ENCODE results near the gene MCFD2. TPM values are rescaled to one million over a fixed set of nuclear protein-coding genes. Genes with fewer than 3 reads are reported as not detected.

Gene MCFD2
- total and polyA plus RNA-seq, 12 donors: 29.6 to 695 (median 304) TPM

DNA sequence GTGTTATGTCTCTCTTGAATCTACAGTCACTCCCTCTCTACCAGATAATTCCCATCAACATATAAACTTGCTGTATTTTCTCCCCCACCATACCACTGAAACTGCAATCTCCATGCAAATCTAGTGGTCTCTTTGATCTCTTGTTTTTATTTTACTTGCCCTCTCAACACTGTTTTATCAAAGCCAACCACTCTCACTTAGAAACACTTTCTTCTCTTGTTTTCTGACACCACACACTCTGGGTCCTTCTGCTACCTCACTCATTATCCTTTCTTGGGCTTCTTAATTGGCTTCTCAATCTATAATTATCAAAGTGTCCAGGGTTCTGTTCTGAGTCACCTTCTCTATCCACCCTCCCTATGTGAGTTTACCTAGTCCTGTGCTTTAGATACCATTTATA, 2.0 kb upstream of the MCFD2 start:
- Histone ChIP-seq H3K27me3 (no peaks in the 10 kb centered on the region), H3K27ac (no peak overlapping the region), H3K36me3 (replicated peaks in 1 of 2) (no peaks in the 10 kb centered on the region), H3K4me3 (no peak overlapping the region), H3K4me1 (replicated peaks in 1 of 2) (peaks cover 25 to 36% of the 10 kb centered on the region in 2 donors), H3K9me3 (replicated peaks in 1 of 3) (no peaks in the 10 kb centered on the region)
- intact Hi-C loops (cut with DNase I): loop anchor here in 1 of 2 donors (10.0 kb wide), 1 partner anchor 57 kb away; no protein-coding TSS in a partner anchor
- DNase-seq: no peak
- TF ChIP-seq, protein P1, sequence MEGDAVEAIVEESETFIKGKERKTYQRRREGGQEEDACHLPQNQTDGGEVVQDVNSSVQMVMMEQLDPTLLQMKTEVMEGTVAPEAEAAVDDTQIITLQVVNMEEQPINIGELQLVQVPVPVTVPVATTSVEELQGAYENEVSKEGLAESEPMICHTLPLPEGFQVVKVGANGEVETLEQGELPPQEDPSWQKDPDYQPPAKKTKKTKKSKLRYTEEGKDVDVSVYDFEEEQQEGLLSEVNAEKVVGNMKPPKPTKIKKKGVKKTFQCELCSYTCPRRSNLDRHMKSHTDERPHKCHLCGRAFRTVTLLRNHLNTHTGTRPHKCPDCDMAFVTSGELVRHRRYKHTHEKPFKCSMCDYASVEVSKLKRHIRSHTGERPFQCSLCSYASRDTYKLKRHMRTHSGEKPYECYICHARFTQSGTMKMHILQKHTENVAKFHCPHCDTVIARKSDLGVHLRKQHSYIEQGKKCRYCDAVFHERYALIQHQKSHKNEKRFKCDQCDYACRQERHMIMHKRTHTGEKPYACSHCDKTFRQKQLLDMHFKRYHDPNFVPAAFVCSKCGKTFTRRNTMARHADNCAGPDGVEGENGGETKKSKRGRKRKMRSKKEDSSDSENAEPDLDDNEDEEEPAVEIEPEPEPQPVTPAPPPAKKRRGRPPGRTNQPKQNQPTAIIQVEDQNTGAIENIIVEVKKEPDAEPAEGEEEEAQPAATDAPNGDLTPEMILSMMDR (IDR thresholded peaks at IDR 0.05): no peak
- TF ChIP-seq POLR2A (IDR thresholded peaks at IDR 0.05): no peak

DNA sequence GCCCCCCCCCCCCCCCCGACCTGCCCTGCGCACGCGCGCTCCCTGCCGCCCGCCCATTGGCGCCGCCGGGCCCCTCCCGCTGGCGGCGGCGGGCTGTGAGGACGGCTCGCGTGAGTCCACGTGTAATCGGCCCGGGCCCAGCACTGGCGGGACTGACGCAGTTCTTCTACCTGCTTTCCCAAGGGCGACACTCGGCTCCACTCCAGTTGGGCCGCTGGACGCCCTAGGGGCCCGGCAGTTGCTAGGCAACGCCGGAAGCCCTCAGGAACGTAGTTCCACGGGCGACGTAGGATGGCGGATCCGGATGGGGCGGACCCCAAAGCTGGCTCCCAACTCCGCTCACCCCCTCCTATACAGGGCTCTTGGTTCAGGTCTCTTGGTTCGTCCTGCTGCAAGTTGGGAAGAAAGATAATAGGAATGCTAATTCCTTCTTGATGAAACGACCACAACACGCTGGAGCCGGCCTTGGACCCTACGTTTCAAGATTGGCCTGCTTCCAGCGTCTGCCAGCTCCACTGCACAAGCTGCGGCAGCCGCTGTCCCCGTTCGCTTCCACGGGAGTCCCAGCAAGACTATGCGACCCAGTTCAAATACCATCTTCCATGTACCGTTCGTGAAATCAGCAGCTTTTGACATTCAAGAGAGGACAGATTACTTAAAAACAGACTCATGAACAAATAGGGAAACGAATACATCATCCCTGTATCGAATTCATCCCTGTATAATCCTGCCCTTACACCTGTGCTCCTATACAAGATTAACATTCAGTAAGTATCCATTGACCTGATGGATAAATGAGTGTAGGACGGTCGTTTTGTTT, 415 bp upstream of the MCFD2 start:
- intact Hi-C loops (cut with DNase I): loop anchor here in 1 of 2 donors (10.0 kb wide), 1 partner anchor 59 kb away; no protein-coding TSS in a partner anchor
- Histone ChIP-seq H3K27ac (peak overlapping the region; percentile 89 to 99 (median 98)), H3K4me3 (peak overlapping the region; percentile 48 to 91 (median 74)), H3K4me1 (replicated peaks in 1 of 2) (peaks cover 30 to 50% of the 10 kb centered on the region in 2 donors), H3K27me3 (no peaks in the 10 kb centered on the region), H3K36me3 (replicated peaks in 1 of 2) (peaks cover 0 to 8% of the 10 kb centered on the region in 2 donors), H3K9me3 (replicated peaks in 1 of 3) (no peaks in the 10 kb centered on the region)
- 0 to 2% (median 1%) methylated on average over 25 to 55 of the region's 55 CpGs for WGBS, 4 donors
- TF ChIP-seq, protein P1 (IDR thresholded peaks at IDR 0.05): no peak
- peak; percentile 38 to 83 for TF ChIP-seq POLR2A (IDR thresholded peaks at IDR 0.05)
- DNase-seq: peak; percentile 93 to 98 (median 97)

DNA sequence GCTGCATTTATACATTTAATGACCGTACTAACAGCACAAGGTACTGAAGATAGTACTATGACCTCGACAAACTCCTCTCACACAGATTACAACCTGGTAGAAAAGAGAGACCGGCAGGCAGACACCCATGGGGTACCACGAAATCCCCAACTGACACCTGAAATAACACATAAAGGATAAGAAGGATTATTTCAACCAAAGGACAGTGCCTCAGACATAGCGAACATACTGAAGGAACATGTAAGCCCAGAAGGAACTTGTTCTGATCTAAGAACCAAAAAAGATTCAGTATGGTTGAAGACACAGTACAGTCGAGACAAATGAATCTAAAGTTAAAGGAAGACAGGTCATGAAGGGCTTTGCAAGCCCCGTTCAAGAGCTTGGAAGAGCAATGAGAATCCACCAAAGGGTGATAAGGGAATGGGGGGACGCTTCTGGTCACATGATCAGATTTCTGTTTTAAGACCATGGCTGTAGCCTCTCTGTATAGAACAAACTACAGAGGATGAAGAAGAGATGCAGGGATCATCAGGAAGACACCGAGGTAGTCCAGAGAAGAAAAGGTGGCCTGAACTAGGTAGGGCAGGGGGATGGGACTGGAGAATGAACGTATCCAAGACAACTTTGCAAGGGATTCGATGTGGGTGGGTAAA, 902 bp downstream of the MCFD2 start:
- Histone ChIP-seq H3K27ac (peak overlapping the region; percentile 89 to 99 (median 98)), H3K36me3 (replicated peaks in 1 of 2) (peaks cover 0 to 18% of the 10 kb centered on the region in 2 donors), H3K9me3 (replicated peaks in 1 of 3) (no peaks in the 10 kb centered on the region), H3K27me3 (no peaks in the 10 kb centered on the region), H3K4me3 (peak overlapping the region; percentile 63 to 91 (median 88)), H3K4me1 (replicated peaks in 1 of 2) (peaks cover 38 to 63% of the 10 kb centered on the region in 2 donors)
- intact Hi-C loops (cut with DNase I): loop anchor here in 1 of 2 donors (10.0 kb wide), 1 partner anchor 60 kb away; no protein-coding TSS in a partner anchor
- no peak for DNase-seq
- no peak for TF ChIP-seq POLR2A (IDR thresholded peaks at IDR 0.05)
- TF ChIP-seq, protein P1 (IDR thresholded peaks at IDR 0.05): no peak
- WGBS, 4 donors: 20 to 31% (median 23%) methylated on average over 11 of the region's 11 CpGs

Measured in adrenal gland (tissue), 12 donors.